NCI-H510A treated with DMSO at 0.1 percent for 48 hours (cell line): ENCODE measurements around the gene POLD3.
A peak's percentile ranks its signal among the peaks of the same experiment; 100 is the strongest.
"Not testable (repeated sequence)": the region's sequence is repeated elsewhere in the genome, so short reads cannot be mapped to it uniquely, and the experiment has no call there.

Source experiments
- DNase-seq: peaks from one replicate; lab custom pipeline; 2025; lab: John Stamatoyannopoulos, UW

POLD3 gene

DNA sequence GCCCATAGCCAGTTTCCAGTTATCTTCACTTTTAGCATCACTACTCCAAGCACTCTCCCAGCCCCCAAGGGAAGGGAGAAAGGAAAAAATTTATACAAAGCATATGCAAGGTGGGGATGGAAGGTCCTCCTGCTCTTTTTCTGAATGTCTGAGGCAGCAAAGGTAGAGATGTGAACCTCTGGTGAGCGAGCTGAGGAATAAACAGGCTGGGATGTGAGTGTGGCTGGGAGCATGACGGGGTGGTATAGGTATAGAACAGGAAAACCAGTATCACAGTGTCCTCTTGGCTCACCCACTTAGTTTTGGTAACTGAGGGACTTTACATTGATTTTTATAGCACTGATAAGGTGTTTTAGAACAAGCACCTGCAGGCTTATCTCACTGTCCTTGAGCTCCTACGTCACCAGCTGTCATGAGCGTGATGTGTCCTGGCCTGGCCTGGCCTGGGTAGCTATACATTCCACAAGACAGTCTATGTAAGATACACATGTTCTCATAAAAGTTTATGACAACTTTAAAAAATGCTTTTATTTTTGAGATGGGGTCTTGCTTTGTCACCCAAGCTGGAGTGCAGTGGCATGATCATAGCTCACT lies 10.3 kb upstream of the POLD3 start:
- DNase-seq, result no peak

DNA sequence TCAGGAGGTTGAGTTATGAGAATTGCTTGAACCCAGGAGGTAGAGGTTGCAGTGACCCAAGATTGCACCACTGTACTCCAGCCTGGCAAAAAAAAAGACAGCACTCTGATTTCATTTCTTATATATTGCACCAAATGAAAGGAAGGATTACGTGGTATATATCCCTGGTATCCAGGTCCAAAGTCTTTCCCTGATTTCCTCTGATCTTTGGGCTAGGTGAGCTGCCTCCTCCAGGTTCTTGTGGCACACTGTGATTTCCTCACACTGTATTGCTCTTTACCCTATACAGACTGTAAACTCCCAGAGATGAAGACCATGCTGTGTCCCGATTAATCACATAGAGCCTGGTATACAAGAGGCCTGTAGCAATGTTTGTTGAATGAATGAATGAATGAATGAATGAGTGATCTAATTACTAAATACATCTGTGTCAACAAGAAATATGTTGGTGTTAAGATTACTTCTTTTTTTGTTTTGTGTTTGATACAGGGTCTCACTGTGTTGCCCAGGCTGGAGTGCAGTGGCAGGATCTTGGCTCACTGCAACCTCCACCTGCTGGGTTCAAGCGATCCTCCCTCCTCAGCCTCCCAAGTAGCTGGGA lies 9.3 kb upstream of the POLD3 start:
- DNase-seq, result no peak

DNA sequence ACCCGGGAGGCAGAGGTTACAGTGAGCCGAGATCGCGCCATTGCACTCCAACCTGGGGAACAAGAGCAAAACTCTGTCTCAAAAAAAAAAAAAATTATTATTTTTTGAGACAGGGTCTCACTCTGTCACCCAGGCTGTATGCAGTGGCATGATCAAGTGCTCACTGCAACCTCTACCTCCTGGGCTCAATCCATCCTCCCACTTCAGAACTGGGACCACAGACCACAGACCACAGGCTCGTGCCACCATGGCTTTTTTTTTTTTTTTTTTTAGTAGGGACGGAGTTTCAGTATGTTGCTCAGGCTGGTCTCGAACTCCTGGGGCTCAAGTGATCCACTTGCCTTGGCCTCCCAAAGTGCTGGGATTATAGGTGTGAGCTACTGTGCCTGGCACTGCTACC lies 1.9 kb upstream of the POLD3 start:
- DNase-seq, result not testable (repeated sequence)

DNA sequence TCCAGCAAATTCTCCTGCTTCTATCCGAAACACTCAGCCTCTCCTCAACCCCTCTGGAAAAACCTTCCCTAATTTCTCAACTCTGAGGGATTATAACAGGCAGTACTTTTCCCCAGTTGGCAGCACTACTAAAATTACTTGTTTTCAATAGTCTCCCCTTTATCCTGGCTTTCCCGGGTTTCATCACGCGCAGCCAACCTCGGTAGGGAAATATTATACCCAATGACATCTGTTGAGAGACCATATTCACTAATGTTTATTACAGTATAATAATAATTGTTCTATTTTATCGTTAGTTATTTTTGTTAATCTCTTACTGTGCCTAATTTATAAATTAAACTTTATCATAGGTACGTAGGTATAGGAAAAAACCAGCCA lies 330 bp upstream of the POLD3 start:
- DNase-seq, result no peak

DNA sequence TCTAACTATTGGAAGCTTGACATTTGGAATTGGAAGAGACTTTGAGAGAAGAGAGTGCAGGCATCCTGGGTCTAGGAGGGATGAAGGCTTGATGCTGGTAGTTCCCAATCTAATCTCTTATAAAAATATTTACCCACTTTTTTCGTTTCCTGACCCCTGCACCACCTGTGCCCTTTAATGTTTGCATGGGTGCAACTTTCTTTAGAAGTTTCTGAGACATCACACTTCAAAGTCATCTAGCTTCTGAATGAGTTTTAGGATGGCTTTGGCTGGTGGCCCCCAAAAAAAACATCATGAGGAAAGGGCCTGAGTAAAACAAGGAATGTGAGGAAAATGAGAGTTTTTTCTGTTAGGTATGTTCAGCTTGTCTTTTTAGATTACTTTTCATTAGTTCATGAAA lies 1.1 kb downstream of the POLD3 start:
- no peak for DNase-seq

DNA sequence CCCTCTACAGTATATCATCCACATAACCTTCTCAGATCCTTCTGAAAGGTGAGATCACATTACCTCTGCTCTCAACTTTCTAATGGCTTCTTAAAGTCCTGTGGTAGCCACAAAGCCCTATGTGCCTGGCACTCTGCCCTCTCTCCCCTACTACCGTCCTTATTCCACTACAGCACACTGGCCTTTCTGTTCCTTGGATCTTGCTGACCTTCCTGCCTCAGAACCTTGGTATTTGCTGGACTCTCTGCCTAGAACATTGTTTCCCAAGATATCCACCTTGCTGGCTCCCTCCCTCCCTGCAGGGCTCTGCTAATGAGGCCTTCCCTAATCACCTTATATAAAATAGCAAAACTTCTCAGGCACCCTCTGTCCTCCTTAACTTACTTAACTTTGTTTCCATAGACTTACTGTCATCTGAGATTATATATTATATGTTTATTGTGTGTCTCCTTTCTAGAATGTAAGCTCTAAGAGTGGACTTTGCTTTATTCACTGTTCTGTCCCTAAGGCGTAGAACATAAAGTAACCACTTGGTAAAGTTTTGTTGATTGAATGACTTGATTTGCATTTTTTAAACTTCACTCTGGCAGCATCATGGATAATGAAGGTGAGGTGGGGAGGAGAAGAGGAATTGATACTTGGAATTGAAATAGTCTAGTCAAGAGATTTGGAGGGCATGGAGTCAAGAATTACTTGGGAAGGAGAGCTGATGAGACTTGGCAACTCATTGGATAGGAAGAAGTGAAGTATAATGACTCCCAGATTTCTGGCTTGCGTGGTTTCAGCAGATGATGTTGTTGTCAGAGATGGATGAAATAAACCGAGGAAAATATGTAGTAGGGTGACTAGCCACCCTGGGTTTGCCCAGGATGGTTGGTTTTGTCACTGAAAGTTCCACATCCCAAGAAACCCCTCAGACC lies 10.5 kb downstream of the POLD3 start:
- DNase-seq, result no peak

DNA sequence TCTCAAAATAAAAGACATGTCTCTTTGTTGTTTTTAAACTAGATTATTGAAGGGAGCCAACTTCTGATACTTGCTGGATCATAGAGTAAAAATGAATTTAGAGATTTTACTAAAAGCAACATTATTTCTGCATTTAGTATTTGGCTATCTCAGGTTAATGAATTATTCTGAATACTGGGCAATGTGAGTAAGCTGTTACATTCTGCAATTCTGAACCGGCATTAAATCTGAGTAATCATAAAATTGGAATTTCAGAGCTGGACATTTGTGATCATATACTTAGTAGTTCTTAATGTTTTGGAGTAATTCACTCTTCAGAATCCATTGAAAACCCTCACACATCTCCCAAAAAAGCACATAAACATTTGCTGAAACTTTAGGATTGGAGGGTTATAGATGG lies 11.5 kb downstream of the POLD3 start:
- DNase-seq, result no peak

DNA sequence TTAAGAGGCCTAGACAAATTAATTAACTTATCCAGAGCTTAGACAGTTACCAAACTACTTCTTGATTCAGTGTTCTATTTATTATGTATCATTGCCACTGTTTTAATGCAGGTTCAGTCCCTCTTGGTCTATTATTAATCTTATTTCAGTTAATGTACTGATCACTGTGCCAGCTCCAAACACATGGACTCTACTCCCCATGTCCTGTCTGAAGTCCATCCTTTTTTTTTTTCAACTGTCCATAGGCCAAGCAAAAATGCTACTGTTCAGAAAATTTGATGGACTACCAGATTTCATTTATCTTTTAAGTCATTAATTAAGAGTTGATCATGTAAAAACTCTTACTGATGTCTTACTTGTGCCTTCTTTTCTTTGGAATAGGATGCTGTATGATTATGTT lies 11.9 kb downstream of the POLD3 start:
- DNase-seq, result no peak

DNA sequence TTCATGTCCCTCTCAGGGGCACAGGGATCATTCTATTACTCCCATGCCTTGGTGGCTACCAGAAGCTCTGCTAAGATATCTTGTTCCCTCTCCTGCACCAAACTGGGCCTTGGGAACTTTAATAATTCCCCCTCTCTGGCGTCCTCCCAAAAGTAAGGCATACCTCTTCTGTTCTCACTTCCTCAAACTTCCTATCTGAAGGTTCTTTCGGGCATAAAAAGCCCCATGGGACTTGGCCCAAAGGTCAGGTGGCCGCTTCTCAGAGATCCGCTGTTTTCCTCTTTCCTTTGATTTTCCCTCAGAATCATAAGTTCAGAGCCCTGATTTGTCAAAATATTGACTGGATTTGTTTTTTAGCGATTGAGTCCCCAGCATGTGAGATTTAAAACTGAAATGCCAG lies 13.0 kb downstream of the POLD3 start:
- no peak for DNase-seq

DNA sequence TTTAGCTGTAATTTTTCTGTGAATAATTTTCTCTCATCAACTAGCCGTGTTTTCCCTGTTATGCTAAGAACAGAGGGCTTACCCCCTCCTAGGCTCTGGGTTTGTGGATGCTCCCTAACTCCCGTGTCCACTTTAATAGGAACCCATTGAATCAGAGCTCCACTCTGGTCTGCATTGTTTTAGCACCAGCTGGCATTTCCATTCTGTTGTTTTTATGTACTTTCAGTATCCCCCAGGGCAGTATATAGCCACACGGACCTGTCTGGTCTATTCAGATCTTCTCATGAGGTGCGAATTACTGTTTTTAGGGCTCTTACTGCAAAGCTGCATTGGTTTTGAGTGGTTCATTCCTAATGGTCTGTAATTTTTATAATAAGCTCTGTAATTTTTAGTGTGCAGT lies 16.0 kb downstream of the POLD3 start:
- no peak for DNase-seq

DNA sequence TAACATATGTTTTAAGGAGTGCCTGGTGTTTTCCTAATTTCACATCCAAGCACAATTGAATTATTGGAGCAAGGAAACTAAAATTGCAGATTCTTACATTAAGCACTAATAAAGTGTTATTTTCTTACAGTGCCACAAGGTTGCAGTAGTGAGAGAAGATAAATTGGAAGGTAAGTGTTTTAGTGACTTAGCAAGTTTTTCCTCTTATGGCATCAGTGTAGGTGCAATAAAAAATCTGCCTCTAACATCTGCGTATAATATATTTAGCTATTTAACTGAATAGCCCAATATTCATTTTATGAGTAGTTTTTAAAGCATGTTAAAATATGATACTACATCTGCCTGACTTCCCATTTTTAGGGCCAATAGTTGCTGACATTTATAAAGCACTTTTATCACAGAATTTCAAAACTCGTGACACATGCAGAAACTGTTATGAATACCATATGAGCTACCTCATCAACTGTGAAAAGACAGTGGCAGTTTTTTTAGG lies 19.0 kb downstream of the POLD3 start:
- peak; percentile 54 for DNase-seq

DNA sequence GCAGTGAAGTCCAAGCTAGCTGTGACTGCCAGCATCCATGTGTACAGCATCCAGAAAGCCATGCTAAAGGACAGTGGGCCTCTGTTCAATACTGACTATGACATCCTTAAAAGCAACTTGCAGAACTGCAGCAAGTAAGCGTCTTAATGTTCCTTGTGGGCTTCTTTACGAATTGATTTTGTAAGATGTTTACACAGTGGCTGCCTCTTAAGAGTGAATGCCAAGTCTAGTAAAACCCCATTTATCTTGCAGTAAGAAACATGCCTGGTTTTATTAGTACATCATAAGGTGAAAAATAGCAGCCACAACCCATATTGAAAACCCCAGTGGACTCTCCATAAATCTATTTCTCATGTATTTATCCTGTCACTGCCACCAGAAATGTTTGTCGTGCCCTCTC lies 20.5 kb downstream of the POLD3 start:
- no peak for DNase-seq

DNA sequence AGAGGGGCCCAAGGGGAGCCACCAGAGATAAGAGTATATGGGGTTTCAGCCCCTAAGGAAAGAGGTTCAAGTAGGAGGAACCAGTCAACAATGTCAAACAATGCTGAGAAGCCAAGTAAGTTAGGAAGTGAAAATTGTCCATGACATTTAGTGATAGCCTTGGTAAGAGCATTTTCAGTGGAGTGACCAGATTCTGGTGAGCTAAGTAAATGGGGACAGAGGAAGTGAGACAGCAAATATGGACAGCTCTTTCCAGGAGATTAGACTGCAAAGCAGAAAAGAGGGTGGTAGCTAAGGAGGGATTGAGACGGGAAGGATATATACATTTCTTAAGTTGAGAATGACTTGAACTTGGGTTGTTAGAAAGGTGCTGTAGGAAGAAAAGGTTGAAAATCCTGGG lies 22.9 kb downstream of the POLD3 start:
- no peak for DNase-seq

DNA sequence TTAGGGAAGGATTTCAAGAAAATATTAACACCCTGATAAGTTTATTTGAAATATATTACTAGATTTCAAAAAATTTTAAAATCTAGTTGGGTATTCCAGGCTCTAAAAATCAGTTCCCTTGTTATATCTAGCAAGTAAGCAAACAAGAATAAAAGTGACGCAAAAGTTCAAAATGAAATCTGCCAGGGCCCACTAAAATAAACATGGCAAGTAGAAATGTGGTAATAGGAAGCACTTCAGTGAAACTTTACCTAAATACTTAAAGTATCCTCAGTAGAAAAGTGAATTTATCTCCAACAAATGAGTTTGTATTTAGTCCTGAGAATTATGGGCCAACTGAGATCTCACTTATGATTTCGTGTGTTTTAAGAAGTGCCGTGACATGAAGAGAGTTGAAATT lies 23.6 kb downstream of the POLD3 start:
- DNase-seq, result no peak

DNA sequence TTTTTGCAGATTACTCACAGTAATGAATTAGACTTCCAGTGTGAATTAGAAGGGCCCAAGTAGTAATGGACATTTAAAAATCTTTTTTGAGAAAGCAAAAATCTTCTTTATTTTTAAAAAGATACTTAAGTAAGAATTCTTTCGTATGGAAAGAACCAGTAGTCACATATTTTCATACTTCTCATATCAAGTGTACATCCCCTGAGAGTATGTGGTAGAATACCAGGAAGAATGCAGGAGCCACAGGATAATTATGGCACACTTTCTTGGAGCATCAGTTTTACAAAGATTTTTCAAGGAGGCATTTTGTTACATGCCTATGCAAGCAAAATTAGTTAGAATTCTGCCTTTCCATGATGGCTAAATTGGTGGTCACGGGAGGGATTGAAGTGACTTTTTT lies 28.1 kb downstream of the POLD3 start:
- no peak for DNase-seq

DNA sequence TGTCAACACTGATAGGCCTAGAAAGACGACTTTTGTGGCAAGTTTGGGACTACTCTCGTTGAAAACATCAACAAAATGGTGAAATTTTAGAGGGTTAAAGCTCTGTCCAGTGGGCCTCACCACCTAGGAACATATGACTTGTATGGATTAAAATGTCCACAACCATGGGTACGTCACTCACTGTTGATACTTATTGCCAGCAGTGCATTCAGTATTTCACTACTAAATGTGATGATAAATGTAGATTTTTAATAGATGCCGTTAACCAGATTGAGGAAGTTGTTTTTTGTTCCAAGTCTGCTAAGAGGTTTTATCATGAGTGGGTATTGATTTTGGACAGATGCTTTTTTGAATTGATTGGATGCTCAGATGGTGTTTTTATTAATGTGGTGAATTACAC lies 33.7 kb downstream of the POLD3 start:
- no peak for DNase-seq

DNA sequence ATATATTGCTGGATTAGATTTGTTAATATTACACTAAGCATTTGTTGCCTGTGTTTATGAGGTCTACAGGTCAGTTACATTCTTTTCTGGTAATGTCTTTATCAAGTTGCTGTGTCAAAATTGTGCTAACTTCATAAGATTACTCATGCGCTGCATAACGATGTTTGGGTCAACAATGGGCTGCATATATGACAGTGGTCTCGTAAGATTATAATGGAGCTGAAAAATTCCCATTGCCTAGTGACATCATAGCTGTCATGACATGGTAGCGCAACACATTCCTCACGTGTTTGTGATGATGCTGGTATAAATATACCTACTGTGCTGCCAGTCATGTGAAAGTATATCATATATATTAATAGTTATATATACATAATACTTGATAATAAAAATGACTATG lies 34.2 kb downstream of the POLD3 start:
- no peak for DNase-seq

DNA sequence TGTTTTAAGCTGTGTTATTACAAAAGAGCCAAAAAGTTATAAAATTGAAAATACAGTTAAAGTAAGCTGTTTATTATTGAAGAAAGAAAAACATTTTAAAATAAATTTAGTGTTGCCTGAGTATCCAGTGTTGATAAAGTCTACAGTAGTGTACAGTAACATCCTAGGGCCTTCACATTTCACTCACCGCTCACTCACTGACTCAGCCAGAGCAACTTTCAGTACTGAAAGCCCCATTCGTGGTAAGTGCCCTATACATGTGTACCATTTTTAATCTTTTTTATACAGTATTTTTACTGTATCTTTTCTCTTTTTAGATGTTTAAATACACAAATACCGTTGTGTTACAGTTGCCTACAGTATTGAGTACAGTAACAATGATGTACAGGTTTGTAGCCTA lies 35.0 kb downstream of the POLD3 start:
- DNase-seq, result no peak

DNA sequence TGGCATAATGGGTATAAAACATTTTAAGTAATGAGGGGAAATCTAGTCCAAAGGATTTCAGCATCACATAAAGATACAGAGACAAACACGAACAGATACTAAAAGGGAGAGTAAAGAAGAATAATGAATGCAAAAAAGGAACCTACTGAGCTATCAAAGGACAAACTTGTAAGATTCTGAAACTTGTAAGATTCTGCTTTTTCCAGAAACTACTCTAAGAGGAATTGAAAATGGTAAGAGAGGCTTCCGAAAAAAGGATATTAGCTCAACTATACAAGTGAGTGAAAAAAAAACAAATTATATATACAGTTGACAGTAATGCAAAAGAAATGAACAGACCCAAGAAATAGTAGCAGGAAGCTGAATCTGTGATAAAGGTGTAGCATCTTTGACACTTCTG lies 37.7 kb downstream of the POLD3 start:
- DNase-seq, result no peak

DNA sequence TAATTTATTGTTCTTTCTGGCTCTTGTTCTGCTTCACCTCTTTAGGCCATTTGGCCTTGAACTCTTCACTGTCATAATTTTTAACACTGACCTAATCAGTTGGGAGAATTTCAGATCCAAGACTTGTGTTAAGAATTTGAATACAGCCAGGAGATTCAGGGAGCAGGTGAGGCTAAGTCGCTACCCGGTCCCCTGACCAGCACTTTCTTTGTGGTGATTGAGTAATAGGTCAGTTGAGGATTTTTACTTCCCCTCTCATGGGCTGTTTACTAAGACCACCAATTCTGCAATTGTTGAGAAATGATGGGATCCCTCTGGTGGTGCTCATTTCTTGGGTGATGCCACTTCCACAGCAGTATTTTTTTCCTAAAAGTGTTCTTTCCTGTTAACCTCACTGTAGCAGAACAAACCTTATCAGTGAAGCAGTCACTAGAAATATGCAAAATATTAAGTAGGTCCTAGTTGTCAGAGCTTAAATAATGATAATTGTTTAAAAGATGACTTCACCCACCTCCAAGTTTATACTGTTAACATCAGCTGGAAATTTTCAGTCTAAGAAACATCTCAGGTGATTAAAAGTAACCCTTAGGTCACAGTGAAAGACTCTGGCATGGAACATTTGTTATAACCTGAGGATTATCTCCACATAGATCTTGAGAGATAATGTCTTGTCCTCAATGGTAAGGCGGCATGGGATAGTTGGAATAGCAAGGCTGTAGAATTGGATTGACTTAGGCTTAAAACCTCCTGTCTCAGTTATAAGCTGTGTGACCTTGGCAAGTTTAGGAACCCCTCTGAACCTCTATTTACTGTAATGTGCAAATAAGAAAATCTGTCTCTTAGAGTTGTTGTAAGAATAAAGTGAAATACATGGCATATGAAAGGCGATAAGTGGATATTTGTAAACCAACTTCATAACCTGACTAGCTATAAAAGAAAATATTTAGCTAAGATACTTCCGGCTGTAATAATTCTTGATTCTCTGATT lies 41.3 kb downstream of the POLD3 start:
- no peak for DNase-seq

DNA sequence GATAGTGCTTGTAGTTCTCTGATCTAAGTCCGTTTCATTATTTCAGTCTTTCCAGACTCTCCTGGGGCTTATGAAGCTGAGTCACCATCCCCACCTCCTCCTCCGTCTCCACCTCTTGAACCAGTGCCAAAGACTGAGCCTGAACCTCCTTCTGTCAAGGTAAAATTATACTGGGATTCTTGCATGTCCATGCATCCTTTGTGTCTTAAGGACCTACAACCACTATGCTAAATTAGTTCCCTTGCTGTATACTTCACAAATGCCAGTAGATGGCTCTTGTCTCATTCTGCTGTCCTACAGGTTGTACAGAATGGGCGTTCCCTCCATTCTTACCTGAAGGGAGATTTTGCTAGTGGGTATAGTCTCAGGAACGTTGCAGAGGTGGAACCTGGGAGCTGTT lies 42.2 kb downstream of the POLD3 start:
- DNase-seq, result no peak

DNA sequence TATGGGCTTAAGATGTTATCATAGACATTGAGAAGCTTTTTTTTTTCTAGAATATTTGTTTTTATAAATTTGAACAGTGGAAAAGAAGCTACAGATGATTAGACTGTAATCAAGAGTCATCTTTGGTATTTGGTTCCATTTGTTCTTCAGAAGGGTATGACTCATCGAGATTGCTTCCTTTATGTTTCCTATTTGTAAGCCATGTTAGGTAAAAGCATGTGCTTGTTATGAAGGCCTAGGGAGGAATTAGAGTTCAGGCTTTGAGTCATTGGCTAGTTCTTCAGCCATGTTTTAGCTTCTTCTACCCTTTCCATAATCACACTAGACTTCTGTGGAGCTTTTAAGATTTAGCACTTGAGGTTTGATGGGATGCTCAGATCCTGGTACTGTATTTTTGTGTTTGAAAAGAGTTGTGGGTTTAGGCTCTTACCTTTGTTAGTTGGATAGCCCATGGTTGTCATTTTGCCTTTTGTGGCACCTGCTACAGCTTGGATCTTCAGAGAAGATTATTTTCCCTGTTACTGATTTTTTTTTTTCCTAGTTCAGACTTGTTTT lies 44.3 kb downstream of the POLD3 start:
- DNase-seq, result no peak
